GM19438 (cell line): ENCODE measurements around the gene CLRN3.

Source experiments
- ATAC-seq: cut with Tn5 transposase; IDR thresholded peaks from one replicate; pipeline ENCODE4 v1.9.1; 2021; ENCODE audit warnings: low read depth; ENCODE audit not compliant: unreplicated experiment

The CLRN3 gene

GRCh38 chr10:127850944-127851343 lies 41.8 kb downstream of the CLRN3 start:
- no peak for ATAC-seq

GRCh38 chr10:127849921-127850320 lies 42.8 kb downstream of the CLRN3 start:
- no peak for ATAC-seq

DNA sequence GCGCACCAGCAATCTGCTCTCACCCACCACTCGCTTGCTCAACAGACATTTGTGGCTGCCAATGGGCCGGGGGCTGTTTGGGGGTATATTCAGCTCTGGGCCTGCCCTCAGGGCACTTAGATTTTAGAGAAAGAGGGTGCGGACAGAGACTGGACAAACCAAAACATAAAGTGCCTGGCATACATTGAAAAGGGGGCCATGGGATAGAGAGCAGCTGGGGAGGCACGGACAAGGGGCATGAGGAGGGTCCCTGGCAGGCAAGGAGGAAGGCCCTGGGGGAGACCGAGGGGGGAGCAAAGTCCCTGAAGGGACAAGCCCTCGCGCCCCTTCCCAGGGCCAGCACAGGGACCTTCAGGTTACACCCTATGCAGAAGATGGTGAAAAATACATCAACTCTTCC lies 43.5 kb downstream of the CLRN3 start:
- no peak for ATAC-seq

- no peak for ATAC-seq
Observed at GRCh38 chr10:127848226-127848625, 44.5 kb downstream of the CLRN3 start.

- ATAC-seq, result no peak
Observed at GRCh38 chr10:127845756-127846155, 47.0 kb downstream of the CLRN3 start.

DNA sequence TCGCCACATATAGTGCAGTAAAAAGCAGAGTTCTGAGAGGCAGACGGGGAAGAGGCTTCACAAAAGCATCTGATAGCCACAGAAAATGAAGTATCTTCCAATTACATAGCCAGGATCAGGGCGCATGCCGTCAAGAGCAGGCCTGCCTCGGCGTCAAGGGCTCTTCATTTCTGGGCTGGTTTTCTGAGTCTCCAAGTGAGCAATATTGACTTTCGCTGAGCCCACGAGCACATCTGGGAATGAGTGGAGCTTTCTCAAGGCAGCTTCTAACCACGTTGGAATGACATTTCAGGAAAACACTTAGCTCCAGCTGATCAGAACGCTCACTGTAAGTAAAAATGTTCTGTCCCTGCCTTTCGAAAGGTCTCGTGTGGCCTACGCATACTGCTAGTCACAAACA lies 51.9 kb downstream of the CLRN3 start:
- no peak for ATAC-seq

DNA sequence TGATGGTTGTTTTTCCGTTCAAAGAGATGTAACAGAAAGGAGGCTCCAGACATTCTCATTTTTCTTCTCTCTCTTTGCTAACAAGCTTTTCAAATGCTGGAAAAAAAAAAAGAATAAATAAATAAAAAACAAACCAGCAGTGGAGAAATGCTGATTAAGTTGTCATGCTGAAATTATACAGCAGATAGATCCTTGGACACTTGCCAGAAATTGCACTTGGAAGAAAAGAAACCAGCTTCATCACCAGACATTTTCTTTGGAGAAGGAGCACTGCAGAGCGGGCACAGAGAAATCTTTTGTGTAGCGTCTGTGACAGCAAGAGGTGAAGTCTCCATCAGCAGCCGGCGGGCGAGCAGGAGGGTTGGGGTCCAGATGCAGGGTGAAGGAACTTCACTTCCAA lies 55.8 kb downstream of the CLRN3 start:
- ATAC-seq, result no peak

- ATAC-seq, result no peak
Observed at GRCh38 chr10:127836176-127836575, 56.6 kb downstream of the CLRN3 start.

- no peak for ATAC-seq
Observed at GRCh38 chr10:127834791-127835190, 58.0 kb downstream of the CLRN3 start.

DNA sequence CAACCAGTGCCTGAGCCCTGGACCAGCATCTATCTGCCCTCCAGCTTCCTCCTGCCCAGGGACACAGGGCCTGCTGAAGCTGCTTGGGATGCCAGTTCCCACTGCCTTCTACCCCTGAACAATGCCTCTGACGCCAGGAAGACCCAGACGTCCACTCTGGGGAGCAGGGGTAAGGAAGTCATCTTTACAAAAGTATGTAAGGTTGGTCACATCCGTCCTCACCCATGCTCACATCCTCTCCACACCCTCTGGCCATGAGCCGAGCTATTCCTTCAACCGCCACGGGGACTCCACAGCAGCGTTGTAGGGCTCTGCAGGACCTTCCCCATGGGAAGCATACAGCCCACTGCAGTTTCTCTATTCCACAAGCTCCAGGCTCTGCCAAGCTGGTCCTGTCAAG lies 58.5 kb downstream of the CLRN3 start:
- no peak for ATAC-seq

DNA sequence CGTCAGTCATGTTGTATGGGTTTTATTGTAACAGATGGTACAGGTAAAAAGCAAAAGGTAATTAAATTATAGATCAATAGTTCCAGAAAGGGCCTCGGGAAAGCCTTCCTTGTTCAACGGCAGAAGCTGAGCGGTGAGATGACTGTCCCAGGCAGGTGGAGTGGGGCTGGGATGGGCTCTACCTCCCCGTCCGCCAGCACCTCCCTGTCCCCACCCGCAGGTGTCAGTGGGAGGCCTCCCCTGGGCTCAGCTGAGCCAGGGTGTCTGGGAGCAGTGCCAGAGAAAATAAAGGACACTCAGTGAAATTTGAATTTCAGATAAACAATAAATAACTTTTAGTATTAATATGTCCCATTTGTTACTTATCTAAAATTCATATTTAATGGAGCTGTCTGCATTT lies 58.9 kb downstream of the CLRN3 start:
- no peak for ATAC-seq

- no peak for ATAC-seq
Observed at GRCh38 chr10:127832501-127832900, 60.2 kb downstream of the CLRN3 start.

GRCh38 chr10:127830414-127830813 lies 62.3 kb downstream of the CLRN3 start:
- no peak for ATAC-seq
